Measurements from ENCODE around the gene PATZ1.
"Not testable (repeated sequence)": the region's sequence is repeated elsewhere in the genome, so short reads cannot be mapped to it uniquely, and the experiment has no call there.

Gene PATZ1

GRCh38 chr22:31342389-31343140, 3.6 kb downstream of the PATZ1 start:
- no peak for DNase-seq (ENCODE audit: low spot score)

DNA sequence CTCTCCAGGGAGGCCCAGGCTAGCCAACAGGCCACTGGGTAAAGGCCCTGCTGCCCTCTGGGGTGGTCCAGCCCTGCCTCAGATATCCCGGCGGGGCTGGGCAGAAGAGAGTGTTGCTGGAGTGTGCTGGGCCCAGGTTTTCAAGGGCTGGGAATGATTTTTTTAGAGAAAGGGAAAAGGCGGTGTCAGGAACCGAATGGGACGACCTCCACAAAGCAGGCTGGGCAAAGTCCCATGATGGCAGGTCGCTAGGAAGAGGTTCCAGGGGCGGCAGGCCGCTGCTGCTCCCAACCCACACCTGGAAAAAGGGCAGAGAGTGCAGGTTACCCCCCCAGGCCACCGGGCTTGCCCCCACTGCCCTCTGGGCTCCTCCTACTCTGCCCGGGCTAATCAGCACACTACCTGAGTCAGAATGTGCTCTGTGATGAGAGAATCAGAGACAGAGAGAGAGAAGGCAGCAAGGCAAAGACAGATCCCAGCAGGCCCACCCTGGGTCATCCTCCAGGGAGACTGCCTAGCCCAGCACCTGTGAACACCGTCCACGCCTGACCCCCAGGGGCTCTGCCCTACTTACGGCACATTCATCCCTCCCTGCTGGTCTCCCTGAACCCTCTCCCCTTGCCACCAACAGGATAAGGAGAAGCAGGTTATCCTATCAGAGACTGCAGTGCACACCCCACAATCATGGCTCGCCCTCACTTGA, 4.6 kb downstream of the PATZ1 start:
- no peak for DNase-seq (ENCODE audit: low spot score)

GRCh38 chr22:31340765-31341247, 5.3 kb downstream of the PATZ1 start:
- DNase-seq (ENCODE audit: low spot score) = no peak

GRCh38 chr22:31340360-31340759, 5.8 kb downstream of the PATZ1 start:
- no peak for DNase-seq (ENCODE audit: low spot score)

GRCh38 chr22:31339148-31339832, 6.9 kb downstream of the PATZ1 start:
- no peak for DNase-seq (ENCODE audit: low spot score)

- DNase-seq (ENCODE audit: low spot score) = no peak
Measured at GRCh38 chr22:31337178-31337577, 9.0 kb downstream of the PATZ1 start.

- DNase-seq (ENCODE audit: low spot score) = no peak
Measured at GRCh38 chr22:31334329-31334728, 11.8 kb downstream of the PATZ1 start.

DNA sequence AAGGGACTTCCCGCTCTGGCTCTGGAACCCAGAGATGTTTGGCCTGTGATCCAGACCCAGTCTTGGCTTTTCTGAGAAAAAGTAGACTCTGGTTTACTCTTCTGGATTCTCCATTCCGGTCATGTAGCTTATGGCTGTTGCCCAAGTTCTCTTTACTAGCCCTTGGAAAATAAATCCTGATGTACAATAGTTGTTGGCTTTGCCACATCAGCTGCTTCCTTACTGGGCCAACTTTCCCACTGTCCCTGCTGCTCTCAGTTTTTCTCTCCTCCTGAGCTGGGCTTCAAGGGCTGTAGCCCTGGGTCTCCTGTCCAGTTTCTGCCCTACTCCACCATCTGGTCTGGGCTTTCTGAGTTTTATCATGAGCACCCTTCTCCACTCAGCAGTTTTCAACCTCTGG, 12.5 kb downstream of the PATZ1 start:
- no peak for DNase-seq (ENCODE audit: low spot score)

- no peak for DNase-seq (ENCODE audit: low spot score)
Measured at GRCh38 chr22:31332886-31333285, 13.3 kb downstream of the PATZ1 start.

DNA sequence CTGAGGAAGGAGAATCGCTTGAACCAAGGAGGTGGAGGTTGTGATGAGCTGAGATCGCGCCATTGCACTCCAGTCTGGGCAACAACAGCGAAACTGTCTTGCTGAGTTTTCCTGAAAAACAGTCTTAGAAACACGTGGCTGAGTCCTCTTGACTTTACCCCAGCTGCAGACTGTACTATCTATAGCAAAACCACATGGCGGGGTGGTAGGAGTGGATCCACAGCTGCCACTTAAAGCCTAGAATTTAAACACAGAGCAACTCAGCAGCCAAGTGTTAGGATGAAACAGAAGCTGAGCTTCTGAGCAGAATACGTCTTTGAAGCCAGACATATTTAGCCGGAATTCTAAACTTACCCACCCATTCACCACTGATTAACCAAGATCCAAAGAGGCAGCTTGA, 14.1 kb downstream of the PATZ1 start:
- no peak for DNase-seq (ENCODE audit: low spot score)

- no peak for DNase-seq (ENCODE audit: low spot score)
Measured at GRCh38 chr22:31329453-31330215, 16.5 kb downstream of the PATZ1 start.

GRCh38 chr22:31329029-31329428, 17.1 kb downstream of the PATZ1 start:
- no peak for DNase-seq (ENCODE audit: low spot score)

DNA sequence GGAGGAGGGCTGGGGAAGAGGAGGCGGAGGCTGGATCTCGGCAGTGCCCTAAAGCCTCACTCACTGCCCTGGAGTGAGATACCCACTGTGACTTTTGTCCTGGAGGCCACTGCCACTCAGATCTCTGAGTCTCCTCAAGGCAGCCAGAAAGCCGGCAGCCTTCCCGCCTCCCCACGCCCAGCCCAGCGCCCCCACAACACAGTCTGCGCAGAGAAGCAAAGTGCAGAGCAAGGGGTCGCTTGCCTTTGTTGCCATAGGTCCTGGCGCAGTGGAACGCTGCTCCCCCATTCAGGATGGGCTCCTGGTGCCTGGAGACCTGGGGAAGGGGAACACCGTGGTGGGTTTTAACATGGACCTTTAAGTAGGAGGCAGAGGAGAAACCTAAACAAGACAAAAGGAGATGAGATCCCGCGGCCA, 17.6 kb downstream of the PATZ1 start:
- DNase-seq (ENCODE audit: low spot score) = no peak

DNA sequence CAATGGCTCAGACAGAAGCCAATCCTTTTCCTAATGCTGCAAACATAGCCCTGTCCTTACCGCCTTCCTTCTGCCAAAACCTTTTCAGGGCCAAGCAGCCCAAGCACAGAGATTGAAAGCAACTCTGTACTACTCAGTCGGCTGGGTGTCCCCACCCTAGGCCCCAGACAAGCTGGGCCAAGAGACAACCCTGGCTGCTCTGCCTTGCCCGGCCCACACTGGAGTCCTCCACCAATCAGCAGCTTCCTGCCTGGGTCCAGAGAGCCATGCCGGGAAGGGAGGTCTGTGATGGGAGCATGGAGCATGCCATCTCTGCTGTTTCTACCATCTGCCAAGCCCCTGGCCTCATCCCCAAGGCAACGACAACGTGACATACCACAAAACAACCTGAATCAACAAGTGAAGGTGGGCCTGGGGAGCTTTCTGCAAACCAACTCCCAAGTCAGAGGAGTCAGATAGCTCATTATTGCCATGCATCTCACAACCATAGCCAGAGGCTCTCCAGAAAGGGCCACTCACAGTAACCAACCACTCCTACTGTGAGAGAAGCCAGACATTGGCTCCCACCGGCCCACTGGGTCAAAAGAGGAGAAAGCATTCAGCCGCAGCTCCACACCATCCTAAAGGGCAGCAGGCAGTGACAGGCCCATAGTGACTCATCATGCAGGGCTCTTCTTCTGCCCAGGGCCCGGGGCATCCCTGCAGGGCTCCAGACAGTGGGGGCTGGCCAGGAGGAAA, 18.2 kb downstream of the PATZ1 start:
- no peak for DNase-seq (ENCODE audit: low spot score)

GRCh38 chr22:31326877-31327276, 19.3 kb downstream of the PATZ1 start:
- DNase-seq (ENCODE audit: low spot score) = no peak

GRCh38 chr22:31323578-31324550, 22.3 kb downstream of the PATZ1 start:
- DNase-seq (ENCODE audit: low spot score) = no peak

GRCh38 chr22:31321421-31321820, 24.7 kb downstream of the PATZ1 start:
- no peak for DNase-seq (ENCODE audit: low spot score)

- not testable (repeated sequence) for DNase-seq (ENCODE audit: low spot score)
Measured at GRCh38 chr22:31314220-31314619, 31.9 kb downstream of the PATZ1 start.

GRCh38 chr22:31313366-31314147, 32.6 kb downstream of the PATZ1 start:
- DNase-seq (ENCODE audit: low spot score) = peak; percentile 74

All from hematopoietic multipotent progenitor cell treated with erythropoietin and hydrocortisone succinate and interleukin-3 and kit ligand, for 17 days (in vitro differentiated cells).